CD14-positive monocyte (primary cell): ENCODE data around the gene CFC1. TPM values are rescaled to one million over a fixed set of nuclear protein-coding genes. Genes with fewer than 3 reads are reported as not detected.
"Not testable (repeated sequence)": the region's sequence is repeated elsewhere in the genome, so short reads cannot be mapped to it uniquely, and the experiment has no call there.

Experiments
- DNase-seq, 3 donors: peaks; one replicate each; pipeline ENCODE4 v3.0.0-alpha.2; 2011 to 2022
- H2AFZ ChIP-seq: 2 replicates; pipeline ENCODE4 v1.6.0; 2012; ENCODE audit warnings: mild to moderate bottlenecking, low read depth, low read length, inconsistent platforms; ENCODE audit not compliant: insufficient read depth, poor library complexity, severe bottlenecking
- H3K27ac ChIP-seq, 2 donors: 1 replicate in 1 of 2; 2 replicates in 1 of 2; pipeline ENCODE4 v1.5.1; 2012 to 2013; ENCODE audit warnings: low read length in 2 of 2, control low read depth in 1 of 2, inconsistent platforms in 1 of 2, low read depth in 1 of 2, mild to moderate bottlenecking in 1 of 2
- H3K27me3 ChIP-seq, 2 donors: one replicate each; pipeline versions ENCODE4 v1.6.0 to v1.6.1; 2011 to 2013; ENCODE audit warnings: low read length in 2 of 2; ENCODE audit not compliant: control insufficient read depth in 2 of 2, insufficient read depth in 2 of 2
- H3K36me3 ChIP-seq, 2 donors: replicated peaks in 1 of 2; 1 replicate in 1 of 2; 2 replicates in 1 of 2; pipeline versions ENCODE4 v1.5.1 to v1.6.1; 2012 to 2013; ENCODE audit warnings: low read length in 2 of 2, control low read depth in 1 of 2, inconsistent platforms in 1 of 2, mild to moderate bottlenecking in 1 of 2; ENCODE audit not compliant: insufficient read depth in 2 of 2, control insufficient read depth in 1 of 2
- H3K4me1 ChIP-seq, 2 donors: 1 replicate in 1 of 2; 2 replicates in 1 of 2; pipeline versions ENCODE4 v1.5.1 to v1.6.1; 2012 to 2013; ENCODE audit warnings: low read length in 2 of 2, control low read depth in 1 of 2, inconsistent platforms in 1 of 2, mild to moderate bottlenecking in 1 of 2, moderate library complexity in 1 of 2; ENCODE audit not compliant: insufficient read depth in 2 of 2, control insufficient read depth in 1 of 2
- H3K4me2 ChIP-seq: replicated peaks from 2 replicates; pipeline ENCODE3; 2012; ENCODE audit warnings: low read length, moderate library complexity, mild to moderate bottlenecking; ENCODE audit not compliant: poor library complexity, severe bottlenecking; ENCODE audit errors: extremely low read depth
- H3K4me3 ChIP-seq, 3 experiments: fragments of 200-600 bp in 1 of 3; sonication (generic) in 1 of 3; replicated peaks in 1 of 3; 1 replicate in 2 of 3; 2 replicates in 1 of 3; pipeline ENCODE4 v1.5.1; 2011 to 2013; ENCODE audit warnings: low read length in 3 of 3, mild to moderate bottlenecking in 3 of 3, control low read depth in 2 of 3, low read depth in 2 of 3, inconsistent platforms in 1 of 3, moderate library complexity in 1 of 3
- H3K79me2 ChIP-seq: 2 replicates; pipeline ENCODE4 v1.6.0; 2012; ENCODE audit warnings: mild to moderate bottlenecking, control low read depth, inconsistent platforms, low read length, moderate library complexity; ENCODE audit not compliant: insufficient read depth
- H3K9ac ChIP-seq: 2 replicates; pipeline ENCODE4 v1.6.0; 2017; ENCODE audit warnings: low read length, mild to moderate bottlenecking; ENCODE audit not compliant: insufficient read depth, poor library complexity, severe bottlenecking
- H3K9me3 ChIP-seq, 2 donors: replicated peaks in 1 of 2; 1 replicate in 1 of 2; 2 replicates in 1 of 2; pipeline versions ENCODE4 v1.5.1 to v1.6.1; 2012 to 2013; ENCODE audit warnings: low read length in 2 of 2, control low read depth in 1 of 2; ENCODE audit not compliant: control insufficient read depth in 1 of 2, insufficient read depth in 1 of 2
- H4K20me1 ChIP-seq: 2 replicates; pipeline ENCODE4 v1.6.0; 2012; ENCODE audit warnings: mild to moderate bottlenecking, low read length, control low read depth, moderate library complexity; ENCODE audit not compliant: insufficient read depth
- H3K27ac Mint-ChIP-seq, 7 donors: one replicate each; pipeline ENCODE4 v1.8.0; 2020; ENCODE audit warnings: mild to moderate bottlenecking in 7 of 7, mixed read lengths in 7 of 7, moderate library complexity in 6 of 7, inconsistent platforms in 2 of 7
- H3K27me3 Mint-ChIP-seq, 3 donors: one replicate each; pipeline ENCODE4 v1.8.0; 2021 to 2022; ENCODE audit warnings: low read depth in 3 of 3, mild to moderate bottlenecking in 3 of 3, mixed read lengths in 3 of 3, moderate library complexity in 3 of 3, inconsistent platforms in 1 of 3
- H3K36me3 Mint-ChIP-seq, 2 donors: one replicate each; pipeline ENCODE4 v1.8.0; 2020; ENCODE audit warnings: mixed read lengths in 2 of 2, inconsistent platforms in 1 of 2, mild to moderate bottlenecking in 1 of 2
- H3K4me1 Mint-ChIP-seq: one replicate; pipeline ENCODE4 v1.8.0; 2020; ENCODE audit warnings: mild to moderate bottlenecking, mixed read lengths
- H3K4me3 Mint-ChIP-seq, 2 donors: one replicate each; pipeline ENCODE4 v1.8.0; 2020; ENCODE audit warnings: mild to moderate bottlenecking in 2 of 2, mixed read lengths in 2 of 2, moderate library complexity in 1 of 2
- H3K9me3 Mint-ChIP-seq, 7 donors: one replicate each; pipeline ENCODE4 v1.8.0; 2020 to 2022; ENCODE audit warnings: mixed read lengths in 7 of 7, mild to moderate bottlenecking in 6 of 7, moderate library complexity in 6 of 7, inconsistent platforms in 2 of 7
- WGBS: methylation state at CpG from one replicate; pipeline ENCODE4 v1.1.5; 2013; ENCODE audit warnings: missing lambda C conversion rate; ENCODE audit not compliant: insufficient coverage; 5-methylcytosine and 5-hydroxymethylcytosine counted together
- intact Hi-C, 2 donors: fragments of 100-400 bp; cut with micrococcal nuclease; formaldehyde crosslinking; loops; one replicate each; pipeline versions ENCODE4 v1.15.0 to v1.15.1; 2023
- polyA plus RNA-seq, 3 donors: library from polyadenylated mRNA; depleted of rRNA in 1 of 3; unstranded in 2 of 3; stranded (reverse) in 1 of 3; fragments of 300-500 nt in 2 of 3; fragments of >200 nt in 1 of 3; fragmentation: Illumina TruSeq in 2 of 3; gene quantifications; 1 replicate in 2 of 3; 2 replicates in 1 of 3; pipeline ENCODE4 v1.2.3, GENCODE V29; 2012 to 2021

The CFC1 gene
- polyA plus RNA-seq, 3 donors: not detected

GRCh38 chr2:130596757-130597156 is 2.6 kb downstream of the CFC1 start:
- H3K4me3 Mint-ChIP-seq, H3K27ac ChIP-seq, H3K4me1 ChIP-seq, H3K9me3 ChIP-seq, H3K9ac ChIP-seq, intact Hi-C loops, H3K79me2 ChIP-seq, H4K20me1 ChIP-seq, H2AFZ ChIP-seq, H3K4me3 ChIP-seq, H3K4me1 Mint-ChIP-seq, H3K27me3 ChIP-seq, H3K4me2 ChIP-seq, DNase-seq, H3K9me3 Mint-ChIP-seq, H3K36me3 ChIP-seq, H3K36me3 Mint-ChIP-seq, H3K27me3 Mint-ChIP-seq, H3K27ac Mint-ChIP-seq: not testable (repeated sequence)
- no CpG with 5 or more reads among the region's 6 CpGs for WGBS

GRCh38 chr2:130594011-130594410 is 5.4 kb downstream of the CFC1 start:
- H3K4me2 ChIP-seq, H3K79me2 ChIP-seq, H3K27ac ChIP-seq, H3K9me3 Mint-ChIP-seq, H3K4me1 ChIP-seq, H3K27ac Mint-ChIP-seq, DNase-seq, H3K36me3 Mint-ChIP-seq, H3K9ac ChIP-seq, H3K4me1 Mint-ChIP-seq, intact Hi-C loops, H3K36me3 ChIP-seq, H3K4me3 ChIP-seq, H2AFZ ChIP-seq, H3K4me3 Mint-ChIP-seq, H3K9me3 ChIP-seq, H4K20me1 ChIP-seq, H3K27me3 ChIP-seq: not testable (repeated sequence)
- peaks cover 2 to 10% (median 7%) of the 10 kb centered on the region in 3 donors for H3K27me3 Mint-ChIP-seq
- WGBS: no CpG with 5 or more reads among the region's 4 CpGs

- H3K9me3 ChIP-seq, H3K9ac ChIP-seq, H3K9me3 Mint-ChIP-seq, DNase-seq, H2AFZ ChIP-seq, H3K4me1 Mint-ChIP-seq, H3K4me3 Mint-ChIP-seq, H3K4me3 ChIP-seq, H3K27ac Mint-ChIP-seq, H3K27me3 ChIP-seq, H4K20me1 ChIP-seq, H3K36me3 ChIP-seq, H3K27ac ChIP-seq, H3K27me3 Mint-ChIP-seq, H3K4me1 ChIP-seq, H3K79me2 ChIP-seq, H3K36me3 Mint-ChIP-seq, intact Hi-C loops, H3K4me2 ChIP-seq: not testable (repeated sequence)
- 11% methylated on average over 5 of the region's 40 CpGs for WGBS
Observed at GRCh38 chr2:130592791-130593414, 6.5 kb downstream of the CFC1 start.

GRCh38 chr2:130590842-130591359 is 8.5 kb downstream of the CFC1 start:
- H4K20me1 ChIP-seq, H3K36me3 ChIP-seq, H3K4me1 Mint-ChIP-seq, H3K4me3 ChIP-seq, H3K9ac ChIP-seq, intact Hi-C loops, H3K27me3 Mint-ChIP-seq, H3K9me3 ChIP-seq, DNase-seq, H3K4me1 ChIP-seq, H3K36me3 Mint-ChIP-seq, H3K27ac ChIP-seq, H3K4me3 Mint-ChIP-seq, H2AFZ ChIP-seq, H3K27ac Mint-ChIP-seq, H3K4me2 ChIP-seq, H3K9me3 Mint-ChIP-seq, H3K27me3 ChIP-seq, H3K79me2 ChIP-seq: not testable (repeated sequence)
- WGBS: no CpG with 5 or more reads among the region's 7 CpGs
